GM12878 (cell line): ENCODE results near the gene HERC6. TPM values are rescaled to one million over a fixed set of nuclear protein-coding genes. Genes with fewer than 3 reads are reported as not detected.
A peak's percentile ranks its signal among the peaks of the same experiment; 100 is the strongest.

Experiments
- BHLHE40 ChIP-seq, 2 experiments: fragments of 450-650 bp in 1 of 2; IDR thresholded peaks; 2 replicates each; pipeline ENCODE4 v1.6.1; 2011 to 2017; ENCODE audit warnings: low read depth in 2 of 2, borderline replicate concordance in 1 of 2, improper control_type of control experiment in 1 of 2, low read length in 1 of 2, mild to moderate bottlenecking in 1 of 2
- CBFB ChIP-seq: IDR thresholded peaks from 2 replicates; pipeline ENCODE4 v1.6.1; 2016; ENCODE audit warnings: antibody characterized with exemption, low read depth
- CEBPZ ChIP-seq: fragments of 150-350 bp; IDR thresholded peaks from 2 replicates; pipeline ENCODE4 v1.6.1; 2016; ENCODE audit warnings: low read depth, low read length
- CHD2 ChIP-seq: IDR thresholded peaks from 2 replicates; pipeline ENCODE4 v1.6.1; 2011; ENCODE audit warnings: low read depth, low read length, improper control_type of control experiment, borderline replicate concordance
- CHD4 ChIP-seq: fragments of 200-600 bp; sonication (generic); IDR thresholded peaks from 2 replicates; pipeline ENCODE4 v1.6.1; 2016; ENCODE audit warnings: mild to moderate bottlenecking
- CUX1 ChIP-seq: IDR thresholded peaks from 2 replicates; pipeline ENCODE4 v1.6.1; 2012; ENCODE audit warnings: improper control_type of control experiment, low read depth, low read length; ENCODE audit not compliant: insufficient replicate concordance
- FOXM1 ChIP-seq: IDR thresholded peaks from 2 replicates; pipeline ENCODE4 v1.6.1; 2012; ENCODE audit warnings: low read depth, mild to moderate bottlenecking, inconsistent platforms, low read length, moderate library complexity
- HSF1 ChIP-seq: fragments of 150-350 bp; IDR thresholded peaks from 2 replicates; pipeline ENCODE4 v1.6.1; 2014; ENCODE audit warnings: mild to moderate bottlenecking, low read depth, low read length
- IRF4 ChIP-seq: IDR thresholded peaks from 2 replicates; pipeline ENCODE4 v1.6.1; 2011; ENCODE audit warnings: low read depth, low read length
- JUNB ChIP-seq: IDR thresholded peaks from 2 replicates; pipeline ENCODE4 v1.6.1; 2016; ENCODE audit warnings: antibody characterized with exemption, mild to moderate bottlenecking
- LARP7 ChIP-seq: fragments of 450-650 bp; IDR thresholded peaks from 2 replicates; pipeline ENCODE4 v1.6.1; 2017; ENCODE audit warnings: mild to moderate bottlenecking
- MTA3 ChIP-seq: IDR thresholded peaks from 2 replicates; pipeline ENCODE4 v1.6.1; 2012; ENCODE audit warnings: low read length, inconsistent platforms, borderline replicate concordance
- NFYA ChIP-seq: IDR thresholded peaks from 2 replicates; pipeline ENCODE4 v1.6.1; 2011; ENCODE audit warnings: low read depth, mild to moderate bottlenecking, low read length, improper control_type of control experiment, borderline replicate concordance
- NFYB ChIP-seq: IDR thresholded peaks from 2 replicates; pipeline ENCODE4 v1.6.1; 2011; ENCODE audit warnings: low read depth, mild to moderate bottlenecking, low read length, improper control_type of control experiment, moderate library complexity; ENCODE audit not compliant: insufficient read depth
- NR2C1 ChIP-seq: fragments of 450-650 bp; IDR thresholded peaks from 2 replicates; pipeline ENCODE4 v1.6.1; 2017; ENCODE audit warnings: antibody characterized with exemption, mild to moderate bottlenecking, moderate library complexity
- NR2C2 ChIP-seq: IDR thresholded peaks from 2 replicates; pipeline ENCODE4 v1.6.1; 2011; ENCODE audit warnings: borderline replicate concordance, low read depth; ENCODE audit not compliant: control insufficient read depth, insufficient read length
- PAX5 ChIP-seq: IDR thresholded peaks from 2 replicates; pipeline ENCODE4 v1.6.1; 2011; ENCODE audit warnings: low read depth, low read length, borderline replicate concordance
- POLR2AphosphoS5 ChIP-seq: IDR thresholded peaks from 2 replicates; pipeline ENCODE4 v1.6.1; 2011; ENCODE audit warnings: mild to moderate bottlenecking, low read length, inconsistent platforms
- RAD51 ChIP-seq: fragments of 450-650 bp; IDR thresholded peaks from 2 replicates; pipeline ENCODE4 v1.6.1; 2016; ENCODE audit warnings: moderate library complexity, mild to moderate bottlenecking, inconsistent platforms
- RBBP5 ChIP-seq: fragments of 200-600 bp; sonication (generic); conservative IDR thresholded peaks from 2 replicates; pipeline ENCODE4 v1.6.1; 2016
- RCOR1 ChIP-seq: conservative IDR thresholded peaks from 2 replicates; pipeline ENCODE4 v1.6.1; 2012; ENCODE audit warnings: low read depth, low read length, improper control_type of control experiment
- RELA ChIP-seq: fragments of 450-650 bp; IDR thresholded peaks from 2 replicates; pipeline ENCODE4 v1.8.0; 2014; ENCODE audit warnings: borderline replicate concordance; ENCODE audit not compliant: partially characterized antibody
- ZZZ3 ChIP-seq: IDR thresholded peaks from 2 replicates; pipeline ENCODE4 v1.6.1; 2011; ENCODE audit warnings: low read depth; ENCODE audit not compliant: control insufficient read depth, insufficient read length
- polyA plus RNA-seq, 11 experiments: library from polyadenylated mRNA; depleted of rRNA in 4 of 11; unstranded in 6 of 11; stranded (reverse) in 5 of 11; fragments of >200 nt; fragmentation: Nextera tagmentation in 4 of 11; fragmentation: Illumina TruSeq in 1 of 11; extraction: Ambion mirVana in 4 of 11; extraction: Trizol in 1 of 11; gene quantifications; 1 replicate in 1 of 11; 2 replicates in 10 of 11; pipeline versions ENCODE4 v1.2.1 to v1.2.3, GENCODE V29; 2011 to 2016; ENCODE audit warnings: inconsistent platforms in 2 of 11, missing spikeins in 2 of 11, low read depth in 1 of 11
- total RNA-seq, 4 experiments: library from RNA; depleted of rRNA in 3 of 4; stranded (reverse); fragments of >200 nt in 3 of 4; fragmentation: Illumina TruSeq in 1 of 4; extraction: Trizol in 1 of 4; gene quantifications; 2 replicates each; pipeline versions ENCODE4 v1.2.1 to v1.2.3, GENCODE V29; 2013 to 2021

The HERC6 gene
- total and polyA plus RNA-seq, 10 of the 15 experiments (the other 5 are each of a cell fraction or from before 2014, with no cell fraction given), result 1.7 to 26.4 (median 5.9) TPM

GRCh38 chr4:88382621-88383020, 4.0 kb downstream of the HERC6 start (continued):
- TF ChIP-seq NFYA (no peak; the same call in 1 of the 2 replicates), RAD51 (no peak), RBBP5 (no peak), CHD4 (no peak), FOXM1 (no peak; the same call in 1 of the 2 replicates), CEBPZ (no peak), BHLHE40 (IDR thresholded peaks at IDR 0.05; ENCODE audit: borderline replicate concordance in 1 of 2, low read depth in 2 of 2, low read length in 1 of 2) (peak in 1 of 2 experiments; percentile 18; a peak in 1 of 4 replicates), RELA (peak; percentile 70), CUX1 (peak; percentile 84), NR2C1 (no peak), NFYB (peak; percentile 74), POLR2AphosphoS5 (no peak; the same call in 1 of the 2 replicates), RCOR1 (no peak), LARP7 (no peak), NR2C2 (no peak), HSF1 (no peak), ZZZ3 (no peak), CHD2 (no peak), CBFB (no peak), IRF4 (no peak), MTA3 (no peak), JUNB (no peak), PAX5 (0 out of 2 replicates have a peak, but pooled peaks have one; percentile 6)
